AG09319 (cell line): ENCODE results near the gene SLCO2A1.

Experiments used
- DNase-seq: peaks from one replicate; pipeline ENCODE4 v3.0.0-alpha.2; 2010; ENCODE audit warnings: low read depth; ENCODE audit errors: extremely low read depth
- CTCF ChIP-seq: IDR thresholded peaks from 2 replicates; pipeline ENCODE4 v1.5.1; 2011; ENCODE audit warnings: low read depth, mild to moderate bottlenecking, inconsistent platforms, low read length, moderate library complexity

The SLCO2A1 gene

GRCh38 chr3:134031348-134031915 lies 1.7 kb upstream of the SLCO2A1 start:
- no peak for TF ChIP-seq CTCF
- no peak for DNase-seq

GRCh38 chr3:134030379-134031347 lies 938 bp upstream of the SLCO2A1 start:
- no peak for TF ChIP-seq CTCF
- no peak for DNase-seq

GRCh38 chr3:134029256-134029733 lies 430 bp downstream of the SLCO2A1 start:
- DNase-seq, result no peak

GRCh38 chr3:134028486-134029255 lies 1.1 kb downstream of the SLCO2A1 start:
- no peak for DNase-seq
- TF ChIP-seq CTCF, result no peak

More at GRCh38 chr3:134029256-134029733, 430 bp downstream of the SLCO2A1 start:
- no peak for TF ChIP-seq CTCF

DNA sequence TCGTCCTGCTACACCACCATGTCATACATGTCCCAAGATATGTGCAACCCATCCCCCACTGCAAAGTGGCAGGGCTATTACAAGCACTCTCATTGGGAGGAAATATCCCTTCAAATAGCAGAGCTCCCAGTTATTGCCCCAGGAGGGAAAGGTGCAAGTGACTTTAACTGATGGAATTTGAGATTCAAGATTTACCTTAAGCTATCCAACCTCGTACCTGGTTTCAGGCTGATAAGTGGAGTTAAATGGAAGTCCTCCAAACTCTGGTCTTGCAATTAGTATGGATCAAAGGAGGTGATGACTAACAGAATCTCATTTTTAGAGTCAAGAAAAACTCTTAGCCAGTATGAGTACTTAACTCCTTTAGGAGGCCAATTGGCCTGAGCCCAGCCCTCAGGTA lies 2.1 kb downstream of the SLCO2A1 start:
- no peak for DNase-seq
- no peak for TF ChIP-seq CTCF

DNA sequence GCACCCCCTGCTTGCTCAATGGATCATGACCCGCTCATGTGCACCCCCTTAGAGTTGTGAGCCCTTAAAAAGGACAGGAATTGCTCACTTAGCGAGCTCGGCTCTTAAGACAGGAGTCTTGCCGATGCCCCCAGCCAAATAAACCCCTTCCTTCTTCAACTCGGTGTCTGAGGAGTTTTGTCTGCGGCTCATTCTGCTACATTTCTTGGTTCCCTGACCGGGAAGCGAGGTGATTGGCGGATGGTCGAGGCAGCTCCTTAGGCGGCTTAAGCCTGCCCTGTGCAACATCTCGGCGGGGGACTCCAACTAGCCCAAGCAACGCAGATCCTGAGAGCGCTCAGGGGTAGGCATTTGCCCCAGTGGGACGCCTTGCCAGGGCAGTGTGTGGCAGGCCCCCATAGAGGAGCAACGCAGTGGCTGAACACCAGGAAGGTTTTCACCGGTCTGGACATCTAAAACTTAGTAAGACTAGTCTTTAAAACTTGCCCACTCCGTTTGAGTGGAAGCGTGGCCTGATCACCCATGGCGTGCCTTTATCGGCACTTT lies 9.5 kb downstream of the SLCO2A1 start:
- DNase-seq, result no peak
- TF ChIP-seq CTCF, result no peak
